ENCODE results near the gene UBE3B. TPM values are rescaled to one million over a fixed set of nuclear protein-coding genes. Genes with fewer than 3 reads are reported as not detected.
"Not testable (repeated sequence)": the region's sequence is repeated elsewhere in the genome, so short reads cannot be mapped to it uniquely, and the experiment has no call there.

UBE3B gene
- total RNA-seq, 2 donors from 2014 or later, result 32.0 to 39.8 TPM

DNA sequence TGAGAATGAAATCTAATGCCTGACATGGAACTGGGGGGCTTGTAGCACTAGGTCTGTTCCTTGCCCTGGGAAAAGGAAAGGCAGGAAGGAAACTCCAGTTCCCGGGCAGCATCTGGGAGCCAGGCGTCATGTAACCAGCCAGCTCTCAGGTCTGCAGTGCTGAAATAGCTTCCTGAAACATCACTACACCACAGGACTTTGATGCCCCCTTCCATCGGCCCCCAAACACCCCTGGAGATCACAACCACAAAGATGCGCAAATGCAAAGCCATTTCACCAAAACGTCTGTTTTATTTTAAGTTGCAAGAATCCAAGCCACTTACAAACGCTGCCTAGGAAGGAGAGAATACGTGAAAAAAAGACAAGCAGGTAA, 41.3 kb upstream of the UBE3B start:
- TF ChIP-seq, protein P1, sequence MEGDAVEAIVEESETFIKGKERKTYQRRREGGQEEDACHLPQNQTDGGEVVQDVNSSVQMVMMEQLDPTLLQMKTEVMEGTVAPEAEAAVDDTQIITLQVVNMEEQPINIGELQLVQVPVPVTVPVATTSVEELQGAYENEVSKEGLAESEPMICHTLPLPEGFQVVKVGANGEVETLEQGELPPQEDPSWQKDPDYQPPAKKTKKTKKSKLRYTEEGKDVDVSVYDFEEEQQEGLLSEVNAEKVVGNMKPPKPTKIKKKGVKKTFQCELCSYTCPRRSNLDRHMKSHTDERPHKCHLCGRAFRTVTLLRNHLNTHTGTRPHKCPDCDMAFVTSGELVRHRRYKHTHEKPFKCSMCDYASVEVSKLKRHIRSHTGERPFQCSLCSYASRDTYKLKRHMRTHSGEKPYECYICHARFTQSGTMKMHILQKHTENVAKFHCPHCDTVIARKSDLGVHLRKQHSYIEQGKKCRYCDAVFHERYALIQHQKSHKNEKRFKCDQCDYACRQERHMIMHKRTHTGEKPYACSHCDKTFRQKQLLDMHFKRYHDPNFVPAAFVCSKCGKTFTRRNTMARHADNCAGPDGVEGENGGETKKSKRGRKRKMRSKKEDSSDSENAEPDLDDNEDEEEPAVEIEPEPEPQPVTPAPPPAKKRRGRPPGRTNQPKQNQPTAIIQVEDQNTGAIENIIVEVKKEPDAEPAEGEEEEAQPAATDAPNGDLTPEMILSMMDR (conservative IDR thresholded peaks at IDR 0.05), result no peak
- 48 to 64% methylated on average over 4 to 7 of the region's 7 CpGs for WGBS, 2 experiments (ENCODE audit: insufficient coverage in 1 of 2, insufficient read length in 1 of 2)
- no peaks in the 10 kb centered on the region for H3K9me3 Mint-ChIP-seq
- H3K9me3 ChIP-seq (ENCODE audit: control insufficient read depth, low read length), result no peaks in the 10 kb centered on the region
- no peaks in the 10 kb centered on the region for H3K27me3 Mint-ChIP-seq (ENCODE audit: insufficient read depth)
- no peak overlapping the region for H3K27ac ChIP-seq (ENCODE audit: low read depth, low read length)
- peaks cover 18% of the 10 kb centered on the region for H3K4me1 Mint-ChIP-seq
- H3K36me3 Mint-ChIP-seq (ENCODE audit: low read depth), result peaks cover 5% of the 10 kb centered on the region
- H3K36me3 ChIP-seq (ENCODE audit: control insufficient read depth, insufficient read depth, low read length), result no peaks in the 10 kb centered on the region
- DNase-seq, result peak; percentile 80
- H3K27me3 ChIP-seq (ENCODE audit: control insufficient read depth, insufficient read depth, low read length, poor library complexity, severe bottlenecking), result no peaks in the 10 kb centered on the region
- no peak overlapping the region for H3K9ac ChIP-seq (ENCODE audit: extremely low read depth, low read length, poor library complexity, severe bottlenecking)
- H3K4me1 ChIP-seq (ENCODE audit: control insufficient read depth, insufficient read depth, low read length), result no peaks in the 10 kb centered on the region
- no peak overlapping the region for H3K4me3 Mint-ChIP-seq
- H3K27ac Mint-ChIP-seq, result peak overlapping the region; percentile 41
- H3K4me3 ChIP-seq (ENCODE audit: low read length), result no peak overlapping the region

GRCh38 chr12:109439181-109439580, 38.3 kb upstream of the UBE3B start:
- Histone ChIP-seq H3K36me3 (ENCODE audit: control insufficient read depth, insufficient read depth, low read length) (peaks cover 4% of the 10 kb centered on the region), H3K9ac (ENCODE audit: extremely low read depth, low read length, poor library complexity, severe bottlenecking) (no peak overlapping the region), H3K27me3 (ENCODE audit: control insufficient read depth, insufficient read depth, low read length, poor library complexity, severe bottlenecking) (no peaks in the 10 kb centered on the region), H3K4me1 (ENCODE audit: control insufficient read depth, insufficient read depth, low read length) (no peaks in the 10 kb centered on the region), H3K4me3 (ENCODE audit: low read length) (no peak overlapping the region), H3K27ac (ENCODE audit: low read depth, low read length) (no peak overlapping the region), H3K9me3 (ENCODE audit: control insufficient read depth, low read length) (no peaks in the 10 kb centered on the region)
- DNase-seq, result no peak
- Mint-ChIP-seq H3K27me3 (ENCODE audit: insufficient read depth) (no peaks in the 10 kb centered on the region), H3K9me3 (no peaks in the 10 kb centered on the region), H3K4me1 (peaks cover 13% of the 10 kb centered on the region), H3K27ac (no peak overlapping the region), H3K36me3 (ENCODE audit: low read depth) (peaks cover 5% of the 10 kb centered on the region), H3K4me3 (no peak overlapping the region)
- 88 to 93% methylated on average over 3 to 6 of the region's 6 CpGs for WGBS, 2 experiments (ENCODE audit: insufficient coverage in 1 of 2, insufficient read length in 1 of 2)
- TF ChIP-seq, protein P1 (conservative IDR thresholded peaks at IDR 0.05), result no peak

- H3K27me3 Mint-ChIP-seq (ENCODE audit: insufficient read depth); H3K36me3 Mint-ChIP-seq (ENCODE audit: low read depth); H3K9ac ChIP-seq (ENCODE audit: extremely low read depth, low read length, poor library complexity, severe bottlenecking); H3K4me1 ChIP-seq (ENCODE audit: control insufficient read depth, insufficient read depth, low read length); H3K9me3 Mint-ChIP-seq; H3K4me3 ChIP-seq (ENCODE audit: low read length); H3K27me3 ChIP-seq (ENCODE audit: control insufficient read depth, insufficient read depth, low read length, poor library complexity, severe bottlenecking); H3K4me1 Mint-ChIP-seq; H3K9me3 ChIP-seq (ENCODE audit: control insufficient read depth, low read length); DNase-seq; H3K27ac Mint-ChIP-seq; H3K4me3 Mint-ChIP-seq; H3K27ac ChIP-seq (ENCODE audit: low read depth, low read length); H3K36me3 ChIP-seq (ENCODE audit: control insufficient read depth, insufficient read depth, low read length): not testable (repeated sequence)
- WGBS, 2 experiments (ENCODE audit: insufficient coverage in 1 of 2, insufficient read length in 1 of 2), result 95% methylated on average over 12 to 13 of the region's 13 CpGs
These were observed 37.5 kb upstream of the UBE3B start for GRCh38 chr12:109439951-109440350.

GRCh38 chr12:109440851-109441490, 36.5 kb upstream of the UBE3B start:
- Mint-ChIP-seq H3K36me3 (ENCODE audit: low read depth) (peaks cover 15% of the 10 kb centered on the region), H3K27me3 (ENCODE audit: insufficient read depth) (no peaks in the 10 kb centered on the region), H3K27ac (no peak overlapping the region), H3K4me1 (peaks cover 2% of the 10 kb centered on the region), H3K9me3 (no peaks in the 10 kb centered on the region), H3K4me3 (no peak overlapping the region)
- no peak overlapping the region for H3K4me3 ChIP-seq (ENCODE audit: low read length)
- H3K27me3 ChIP-seq (ENCODE audit: control insufficient read depth, insufficient read depth, low read length, poor library complexity, severe bottlenecking), result no peaks in the 10 kb centered on the region
- DNase-seq, result no peak
- no peaks in the 10 kb centered on the region for H3K4me1 ChIP-seq (ENCODE audit: control insufficient read depth, insufficient read depth, low read length)
- H3K9me3 ChIP-seq (ENCODE audit: control insufficient read depth, low read length), result no peaks in the 10 kb centered on the region
- H3K27ac ChIP-seq (ENCODE audit: low read depth, low read length), result peak overlapping the region; percentile 15
- H3K9ac ChIP-seq (ENCODE audit: extremely low read depth, low read length, poor library complexity, severe bottlenecking), result no peak overlapping the region
- peaks cover 16% of the 10 kb centered on the region for H3K36me3 ChIP-seq (ENCODE audit: control insufficient read depth, insufficient read depth, low read length)
- TF ChIP-seq, protein P1 (conservative IDR thresholded peaks at IDR 0.05), result no peak
- 65 to 86% methylated on average over 8 of the region's 9 CpGs for whole genome bisulfite sequencing, 2 experiments (ENCODE audit: insufficient coverage in 1 of 2, insufficient read length in 1 of 2)
